ENCODE measurements around the gene ABCB6.

DNA sequence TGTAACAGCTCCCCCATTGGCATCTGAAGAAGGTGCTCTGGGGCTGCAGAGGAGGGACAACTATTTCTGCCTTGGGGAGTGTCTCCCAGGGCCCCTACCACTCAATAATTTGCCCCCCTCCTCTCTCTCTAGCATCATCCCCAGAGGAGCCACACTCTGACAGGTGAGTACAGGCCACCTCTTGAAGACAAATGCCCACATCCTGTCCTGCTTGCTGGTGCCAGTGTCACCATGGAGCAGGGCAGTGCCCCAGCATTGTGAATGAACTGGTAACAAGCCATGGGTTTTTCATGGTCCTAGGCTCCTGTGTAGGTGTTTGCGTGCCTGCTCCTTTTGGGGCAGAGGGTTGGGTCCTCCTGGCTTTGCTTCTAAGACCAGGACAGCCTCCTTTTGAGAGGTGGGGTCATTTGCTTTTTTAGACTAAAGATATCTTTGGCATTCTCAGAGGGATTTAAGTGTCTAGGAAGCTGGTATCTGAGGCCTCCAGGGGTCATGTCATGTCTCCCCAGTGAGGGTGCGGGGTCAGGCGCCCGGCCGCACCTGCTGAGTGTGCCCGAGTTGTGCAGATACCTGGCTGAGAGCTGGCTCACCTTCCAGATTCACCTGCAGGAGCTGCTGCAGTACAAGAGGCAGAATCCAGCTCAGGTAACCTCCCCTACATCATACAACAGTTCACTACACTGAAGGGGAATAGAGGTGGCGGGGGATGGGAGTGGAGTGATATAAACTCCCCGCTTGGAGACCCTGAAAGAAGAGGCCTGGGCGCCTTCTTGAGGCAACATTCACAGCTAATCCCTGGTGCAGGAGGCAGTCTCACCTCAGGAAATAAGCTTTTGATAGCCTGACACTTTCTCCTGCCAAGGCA, 38.9 kb downstream of the ABCB6 start:
- TF ChIP-seq, protein P1, sequence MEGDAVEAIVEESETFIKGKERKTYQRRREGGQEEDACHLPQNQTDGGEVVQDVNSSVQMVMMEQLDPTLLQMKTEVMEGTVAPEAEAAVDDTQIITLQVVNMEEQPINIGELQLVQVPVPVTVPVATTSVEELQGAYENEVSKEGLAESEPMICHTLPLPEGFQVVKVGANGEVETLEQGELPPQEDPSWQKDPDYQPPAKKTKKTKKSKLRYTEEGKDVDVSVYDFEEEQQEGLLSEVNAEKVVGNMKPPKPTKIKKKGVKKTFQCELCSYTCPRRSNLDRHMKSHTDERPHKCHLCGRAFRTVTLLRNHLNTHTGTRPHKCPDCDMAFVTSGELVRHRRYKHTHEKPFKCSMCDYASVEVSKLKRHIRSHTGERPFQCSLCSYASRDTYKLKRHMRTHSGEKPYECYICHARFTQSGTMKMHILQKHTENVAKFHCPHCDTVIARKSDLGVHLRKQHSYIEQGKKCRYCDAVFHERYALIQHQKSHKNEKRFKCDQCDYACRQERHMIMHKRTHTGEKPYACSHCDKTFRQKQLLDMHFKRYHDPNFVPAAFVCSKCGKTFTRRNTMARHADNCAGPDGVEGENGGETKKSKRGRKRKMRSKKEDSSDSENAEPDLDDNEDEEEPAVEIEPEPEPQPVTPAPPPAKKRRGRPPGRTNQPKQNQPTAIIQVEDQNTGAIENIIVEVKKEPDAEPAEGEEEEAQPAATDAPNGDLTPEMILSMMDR (conservative IDR thresholded peaks at IDR 0.05) = no peak
- TF ChIP-seq ZFX (IDR thresholded peaks at IDR 0.05) = no peak
